NT2/D1 (cell line): ENCODE data around the gene SLC17A5.

ENCODE experiments used
- DNase-seq: peaks from one replicate; pipeline ENCODE4 v3.0.0-alpha.2; 2011; ENCODE audit warnings: low read depth, low spot score
- H3K27me3 ChIP-seq: 2 replicates; pipeline ENCODE4 v1.6.0; 2011; ENCODE audit warnings: mild to moderate bottlenecking; ENCODE audit not compliant: insufficient read length, insufficient read depth
- H3K36me3 ChIP-seq: 2 replicates; pipeline ENCODE4 v1.6.1; 2011; ENCODE audit warnings: mild to moderate bottlenecking, low read length, mixed read lengths; ENCODE audit not compliant: insufficient read depth, insufficient read length
- H3K4me1 ChIP-seq: 2 replicates; pipeline ENCODE4 v1.5.1; 2011; ENCODE audit not compliant: insufficient read depth, insufficient read length
- H3K4me3 ChIP-seq: 2 replicates; pipeline ENCODE4 v1.5.1; 2011; ENCODE audit warnings: low read depth; ENCODE audit not compliant: insufficient read length
- H3K9ac ChIP-seq: 2 replicates; pipeline ENCODE4 v1.6.0; 2011; ENCODE audit warnings: low read depth; ENCODE audit not compliant: insufficient read length
- H3K9me3 ChIP-seq: 2 replicates; pipeline ENCODE4 v1.5.1; 2011; ENCODE audit warnings: mild to moderate bottlenecking, low read length; ENCODE audit not compliant: insufficient read depth
- SUZ12 ChIP-seq: IDR thresholded peaks from 2 replicates; pipeline ENCODE4 v1.6.1; 2011; ENCODE audit not compliant: insufficient read length, insufficient read depth; ENCODE audit errors: extremely low read depth
- YY1 ChIP-seq: IDR thresholded peaks from 2 replicates; pipeline ENCODE4 v1.6.1; 2011; ENCODE audit not compliant: insufficient read length, insufficient read depth
- ZNF274 ChIP-seq: IDR thresholded peaks from 2 replicates; pipeline ENCODE4 v1.6.1; 2011; ENCODE audit warnings: mild to moderate bottlenecking, low read depth, low read length

The SLC17A5 gene

GRCh38 chr6:73679009-73679408 is 25.2 kb upstream of the SLC17A5 start:
- no peaks in the 10 kb centered on the region for H3K27me3 ChIP-seq
- DNase-seq: no peak
- H3K9me3 ChIP-seq: peaks cover 13% of the 10 kb centered on the region; the same call in 1 of the 2 replicates
- no peak overlapping the region for H3K4me3 ChIP-seq
- TF ChIP-seq YY1: no peak
- TF ChIP-seq ZNF274: no peak
- no peak for TF ChIP-seq SUZ12
- H3K4me1 ChIP-seq: no peaks in the 10 kb centered on the region
- no peaks in the 10 kb centered on the region for H3K36me3 ChIP-seq
- H3K9ac ChIP-seq: no peak overlapping the region

GRCh38 chr6:73675466-73676098 is 21.8 kb upstream of the SLC17A5 start:
- Histone ChIP-seq H3K27me3 (no peaks in the 10 kb centered on the region), H3K4me1 (no peaks in the 10 kb centered on the region), H3K36me3 (no peaks in the 10 kb centered on the region), H3K4me3 (no peak overlapping the region), H3K9ac (no peak overlapping the region), H3K9me3 (no peaks in the 10 kb centered on the region)
- DNase-seq: no peak
- TF ChIP-seq YY1 (no peak), SUZ12 (no peak), ZNF274 (no peak)

- Histone ChIP-seq H3K4me1 (no peaks in the 10 kb centered on the region), H3K27me3 (no peaks in the 10 kb centered on the region), H3K9me3 (no peaks in the 10 kb centered on the region), H3K9ac (no peak overlapping the region), H3K4me3 (no peak overlapping the region), H3K36me3 (no peaks in the 10 kb centered on the region)
- TF ChIP-seq ZNF274 (no peak), YY1 (no peak), SUZ12 (no peak)
- DNase-seq: no peak
Observed at GRCh38 chr6:73671911-73672685, 18.3 kb upstream of the SLC17A5 start.

GRCh38 chr6:73669005-73669404 is 15.2 kb upstream of the SLC17A5 start:
- DNase-seq: no peak
- no peak overlapping the region for H3K9ac ChIP-seq
- no peak overlapping the region for H3K4me3 ChIP-seq
- H3K4me1 ChIP-seq: no peaks in the 10 kb centered on the region
- no peaks in the 10 kb centered on the region for H3K9me3 ChIP-seq
- no peaks in the 10 kb centered on the region for H3K36me3 ChIP-seq
- TF ChIP-seq SUZ12 (no peak), ZNF274 (no peak), YY1 (no peak)
- H3K27me3 ChIP-seq: no peaks in the 10 kb centered on the region

GRCh38 chr6:73667798-73668197 is 14.0 kb upstream of the SLC17A5 start:
- H3K9me3 ChIP-seq: no peaks in the 10 kb centered on the region
- no peak for DNase-seq

GRCh38 chr6:73666393-73666792 is 12.6 kb upstream of the SLC17A5 start:
- H3K9ac ChIP-seq: no peak overlapping the region
- no peak for DNase-seq
- TF ChIP-seq ZNF274: no peak
- no peak for TF ChIP-seq YY1
- no peak for TF ChIP-seq SUZ12
- H3K4me3 ChIP-seq: no peak overlapping the region
- no peaks in the 10 kb centered on the region for H3K4me1 ChIP-seq
- no peaks in the 10 kb centered on the region for H3K36me3 ChIP-seq
- H3K9me3 ChIP-seq: no peaks in the 10 kb centered on the region
- H3K27me3 ChIP-seq: no peaks in the 10 kb centered on the region

More at GRCh38 chr6:73667798-73668197, 14.0 kb upstream of the SLC17A5 start:
- H3K27me3 ChIP-seq: no peaks in the 10 kb centered on the region
- H3K4me1 ChIP-seq: no peaks in the 10 kb centered on the region
- no peak for TF ChIP-seq SUZ12
- TF ChIP-seq YY1: no peak
- TF ChIP-seq ZNF274: no peak
- H3K36me3 ChIP-seq: no peaks in the 10 kb centered on the region
- no peak overlapping the region for H3K4me3 ChIP-seq
- H3K9ac ChIP-seq: no peak overlapping the region

- TF ChIP-seq ZNF274 (no peak), SUZ12 (no peak), YY1 (no peak)
- no peaks in the 10 kb centered on the region for H3K4me1 ChIP-seq
- H3K36me3 ChIP-seq: no peaks in the 10 kb centered on the region
- no peaks in the 10 kb centered on the region; the same call in 1 of the 2 replicates for H3K9me3 ChIP-seq
- no peaks in the 10 kb centered on the region for H3K27me3 ChIP-seq
- H3K9ac ChIP-seq: no peak overlapping the region
- no peak for DNase-seq
- no peak overlapping the region for H3K4me3 ChIP-seq
Observed at GRCh38 chr6:73665686-73666319, 12.0 kb upstream of the SLC17A5 start.
